Fibroblast of mammary gland (primary cell): Measurements from ENCODE around the gene CSMD2.

Experiments used
- DNase-seq: peaks from one replicate; pipeline ENCODE4 v3.0.0-alpha.2; 2010; ENCODE audit warnings: low read depth
- H3K4me3 ChIP-seq: 2 replicates; pipeline ENCODE4 v1.5.1; 2011; ENCODE audit warnings: low read depth, mild to moderate bottlenecking, low read length, moderate library complexity; ENCODE audit not compliant: control insufficient read depth
- TF ChIP-seq, protein P1 (sequence below): conservative IDR thresholded peaks from 2 replicates; pipeline ENCODE4 v1.5.1; 2011; ENCODE audit warnings: low read depth, low read length, inconsistent platforms; ENCODE audit not compliant: control insufficient read depth, insufficient read depth

Gene CSMD2

DNA sequence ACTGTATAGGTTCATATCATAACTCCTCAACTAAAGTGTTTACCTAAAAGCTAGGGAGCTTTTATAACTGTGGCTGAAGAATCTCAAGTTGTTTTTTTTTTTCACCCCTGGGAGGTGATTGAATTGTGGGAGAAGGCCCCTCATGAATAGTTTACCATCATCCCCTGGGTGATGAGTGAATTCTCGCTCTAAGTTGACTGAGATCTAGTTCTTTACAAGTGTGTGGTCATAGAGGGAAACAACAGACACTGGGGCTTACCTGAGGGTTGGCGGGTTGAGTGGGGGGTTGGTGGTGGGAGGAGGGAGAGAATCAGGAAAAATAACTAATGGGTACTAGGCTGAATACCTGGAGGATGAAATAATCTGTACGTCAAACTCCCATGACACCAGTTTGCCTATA lies 700.5 kb downstream of the CSMD2 start:
- DNase-seq, result no peak
- no peak overlapping the region for H3K4me3 ChIP-seq
- TF ChIP-seq, protein P1, sequence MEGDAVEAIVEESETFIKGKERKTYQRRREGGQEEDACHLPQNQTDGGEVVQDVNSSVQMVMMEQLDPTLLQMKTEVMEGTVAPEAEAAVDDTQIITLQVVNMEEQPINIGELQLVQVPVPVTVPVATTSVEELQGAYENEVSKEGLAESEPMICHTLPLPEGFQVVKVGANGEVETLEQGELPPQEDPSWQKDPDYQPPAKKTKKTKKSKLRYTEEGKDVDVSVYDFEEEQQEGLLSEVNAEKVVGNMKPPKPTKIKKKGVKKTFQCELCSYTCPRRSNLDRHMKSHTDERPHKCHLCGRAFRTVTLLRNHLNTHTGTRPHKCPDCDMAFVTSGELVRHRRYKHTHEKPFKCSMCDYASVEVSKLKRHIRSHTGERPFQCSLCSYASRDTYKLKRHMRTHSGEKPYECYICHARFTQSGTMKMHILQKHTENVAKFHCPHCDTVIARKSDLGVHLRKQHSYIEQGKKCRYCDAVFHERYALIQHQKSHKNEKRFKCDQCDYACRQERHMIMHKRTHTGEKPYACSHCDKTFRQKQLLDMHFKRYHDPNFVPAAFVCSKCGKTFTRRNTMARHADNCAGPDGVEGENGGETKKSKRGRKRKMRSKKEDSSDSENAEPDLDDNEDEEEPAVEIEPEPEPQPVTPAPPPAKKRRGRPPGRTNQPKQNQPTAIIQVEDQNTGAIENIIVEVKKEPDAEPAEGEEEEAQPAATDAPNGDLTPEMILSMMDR, result no peak
